ENCODE data around the gene OSBPL6. TPM values are rescaled to one million over a fixed set of nuclear protein-coding genes. Genes with fewer than 3 reads are reported as not detected.
"Not testable (repeated sequence)": the region's sequence is repeated elsewhere in the genome, so short reads cannot be mapped to it uniquely, and the experiment has no call there.

The OSBPL6 gene
- total RNA-seq, 1 experiment from 2014 or later, result 4.5 TPM

- DNase-seq (ENCODE audit: low read depth), result no peak
These were observed 155.7 kb downstream of the OSBPL6 start for GRCh38 chr2:178350051-178350450.

DNA sequence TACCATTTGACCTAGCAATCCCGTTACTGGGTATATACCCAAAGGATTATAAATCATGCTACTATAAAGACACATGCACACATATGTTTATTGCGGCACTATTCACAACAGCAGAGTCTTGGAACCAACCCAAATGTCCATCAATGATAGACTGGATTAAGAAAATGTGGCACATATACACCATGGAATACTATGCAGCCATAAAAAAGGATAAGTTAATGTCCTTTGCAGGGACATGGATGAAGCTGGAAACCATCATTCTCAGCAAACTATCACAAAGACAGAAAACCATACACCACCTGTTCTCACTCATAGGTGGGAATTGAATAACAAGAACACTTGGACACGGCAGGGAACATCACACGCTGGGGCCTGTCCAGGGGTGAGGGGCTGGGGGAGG lies 163.4 kb downstream of the OSBPL6 start:
- not testable (repeated sequence) for DNase-seq (ENCODE audit: low read depth)

GRCh38 chr2:178359192-178359912 lies 165.0 kb downstream of the OSBPL6 start:
- no peak for DNase-seq (ENCODE audit: low read depth)

DNA sequence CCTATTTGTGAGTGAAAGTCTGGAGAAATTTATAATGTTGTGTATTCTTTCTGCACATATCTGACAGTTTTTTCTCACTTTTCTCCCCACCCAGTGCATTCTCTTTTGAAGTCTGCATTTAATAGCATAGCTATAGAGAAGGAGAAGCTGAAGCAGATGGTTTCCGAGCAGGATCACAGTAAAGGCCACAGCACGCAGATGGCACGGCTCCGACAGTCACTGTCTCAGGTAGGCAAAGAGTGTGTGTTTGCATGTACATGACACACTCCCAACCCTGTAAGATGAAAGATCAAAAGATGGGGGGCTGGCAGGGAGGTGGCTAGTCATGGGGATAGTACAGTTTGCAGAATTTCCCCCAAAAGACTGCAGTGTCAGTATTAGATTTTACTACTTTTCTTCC lies 167.3 kb downstream of the OSBPL6 start:
- DNase-seq (ENCODE audit: low read depth), result no peak

DNA sequence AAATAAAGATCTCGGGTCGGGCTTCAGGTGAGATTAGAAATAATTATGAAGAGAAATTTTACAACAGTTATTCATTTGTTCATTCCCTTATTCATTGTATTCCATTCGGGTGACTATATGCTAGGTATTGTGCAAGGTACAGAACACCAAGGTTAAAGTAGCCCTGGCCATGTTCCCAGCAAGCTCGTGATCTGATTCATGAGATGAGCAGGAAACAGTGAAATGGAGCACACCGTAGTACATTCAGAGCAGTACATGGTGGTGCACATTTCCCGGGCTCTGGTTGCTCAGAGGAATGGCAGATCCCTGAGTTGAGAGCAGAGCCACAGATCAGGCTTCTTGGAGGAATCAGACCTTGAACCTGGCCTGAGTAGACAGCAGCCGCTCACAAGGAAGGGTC lies 168.9 kb downstream of the OSBPL6 start:
- DNase-seq (ENCODE audit: low read depth), result no peak

DNA sequence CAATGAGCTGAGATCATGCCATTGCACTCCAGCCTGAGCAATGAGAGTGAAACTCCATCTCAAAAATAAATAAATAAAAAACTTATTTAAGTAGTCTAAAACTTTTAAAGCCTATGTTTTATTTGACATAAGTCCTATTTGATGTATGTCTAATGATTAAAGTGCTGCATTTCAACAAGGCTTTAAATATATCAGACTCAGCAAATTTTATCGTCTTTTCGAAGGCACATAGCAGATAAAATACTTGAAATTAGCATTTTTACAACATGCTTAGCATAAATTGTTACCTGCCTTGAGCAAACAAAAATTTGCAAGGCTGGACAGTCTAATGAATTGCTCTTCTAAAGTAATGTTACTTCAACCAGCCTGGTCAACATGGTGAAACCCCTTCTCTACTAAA lies 170.8 kb downstream of the OSBPL6 start:
- DNase-seq (ENCODE audit: low read depth), result no peak

DNA sequence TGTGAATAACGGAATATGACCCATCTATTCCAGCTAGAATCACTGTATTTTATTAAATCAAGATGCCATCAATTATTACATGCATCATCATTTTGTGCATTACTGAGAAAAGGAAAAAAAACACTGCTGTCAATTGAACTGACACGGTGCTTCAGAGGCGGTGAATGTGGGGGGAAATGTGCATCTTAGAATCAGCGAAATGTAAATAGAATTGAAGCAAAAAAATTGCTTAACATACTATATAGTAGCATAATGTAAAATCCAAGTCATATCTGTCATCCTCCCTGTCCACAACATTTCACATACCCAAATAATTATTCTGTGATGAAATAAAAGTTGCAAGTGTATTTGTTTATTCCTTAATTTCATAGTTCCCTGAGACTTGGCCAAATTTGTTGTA lies 172.1 kb downstream of the OSBPL6 start:
- no peak for DNase-seq (ENCODE audit: low read depth)

DNA sequence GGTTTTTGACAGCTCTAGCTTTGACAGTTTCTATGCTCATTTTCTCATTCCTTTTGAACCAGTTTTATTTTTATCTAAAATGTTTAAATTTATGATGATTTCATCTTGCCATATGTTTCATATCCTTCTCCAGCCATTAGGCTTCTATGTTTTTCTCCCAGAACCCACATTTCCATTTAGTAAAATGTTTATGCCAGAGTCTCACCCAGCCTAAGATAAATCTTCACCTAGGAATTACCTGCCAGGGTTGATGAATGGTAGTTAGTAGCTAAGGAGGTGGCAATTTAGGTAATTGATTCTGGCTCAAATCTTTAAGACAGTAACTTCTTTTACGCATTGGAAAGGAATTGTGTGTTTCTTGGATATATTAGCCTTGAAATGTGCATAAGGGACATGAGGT lies 173.0 kb downstream of the OSBPL6 start:
- DNase-seq (ENCODE audit: low read depth), result no peak

GRCh38 chr2:178374865-178375264 lies 180.6 kb downstream of the OSBPL6 start:
- no peak for DNase-seq (ENCODE audit: low read depth)

GRCh38 chr2:178377046-178377445 lies 182.7 kb downstream of the OSBPL6 start:
- DNase-seq (ENCODE audit: low read depth), result no peak

GRCh38 chr2:178379162-178380004 lies 185.1 kb downstream of the OSBPL6 start:
- no peak for DNase-seq (ENCODE audit: low read depth)

DNA sequence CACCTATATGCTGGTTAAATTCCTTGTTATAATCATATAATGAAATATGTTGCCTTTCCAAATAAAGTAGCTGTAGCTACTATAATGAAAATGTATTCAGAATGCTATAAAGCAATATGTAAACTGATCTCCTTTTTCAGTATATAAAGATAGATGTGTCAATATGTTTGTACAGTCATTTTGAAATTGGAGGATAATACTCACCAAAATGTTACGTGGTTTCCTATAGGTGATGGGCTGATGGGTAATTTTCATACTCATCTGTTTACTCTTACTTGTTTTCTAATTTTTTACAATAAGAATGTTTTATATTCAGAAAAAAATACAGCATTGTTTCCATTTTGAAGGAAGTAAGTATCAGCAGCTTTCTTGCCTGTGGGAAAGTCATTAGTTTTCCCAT lies 186.5 kb downstream of the OSBPL6 start:
- DNase-seq (ENCODE audit: low read depth), result no peak

DNA sequence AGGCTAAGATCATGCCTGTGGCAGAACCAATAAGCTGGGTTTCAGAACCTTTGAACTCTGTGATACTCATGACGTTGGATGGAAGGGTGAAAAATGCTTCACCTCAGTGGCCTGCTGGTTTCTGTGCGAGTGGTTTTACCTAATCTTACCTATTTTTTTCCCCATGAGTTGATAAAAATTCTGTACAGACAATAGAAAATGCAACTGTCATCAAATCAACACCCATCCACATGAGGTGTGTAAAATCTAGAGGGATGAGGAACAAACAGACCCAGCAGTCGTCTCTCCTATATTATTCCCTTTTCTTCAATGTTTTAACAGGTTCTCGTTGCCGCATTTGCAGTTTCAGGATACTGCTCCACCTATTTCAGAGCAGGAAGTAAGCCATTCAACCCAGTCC lies 189.4 kb downstream of the OSBPL6 start:
- DNase-seq (ENCODE audit: low read depth), result no peak

- DNase-seq (ENCODE audit: low read depth), result no peak
These were observed 191.4 kb downstream of the OSBPL6 start for GRCh38 chr2:178385595-178386148.

DNA sequence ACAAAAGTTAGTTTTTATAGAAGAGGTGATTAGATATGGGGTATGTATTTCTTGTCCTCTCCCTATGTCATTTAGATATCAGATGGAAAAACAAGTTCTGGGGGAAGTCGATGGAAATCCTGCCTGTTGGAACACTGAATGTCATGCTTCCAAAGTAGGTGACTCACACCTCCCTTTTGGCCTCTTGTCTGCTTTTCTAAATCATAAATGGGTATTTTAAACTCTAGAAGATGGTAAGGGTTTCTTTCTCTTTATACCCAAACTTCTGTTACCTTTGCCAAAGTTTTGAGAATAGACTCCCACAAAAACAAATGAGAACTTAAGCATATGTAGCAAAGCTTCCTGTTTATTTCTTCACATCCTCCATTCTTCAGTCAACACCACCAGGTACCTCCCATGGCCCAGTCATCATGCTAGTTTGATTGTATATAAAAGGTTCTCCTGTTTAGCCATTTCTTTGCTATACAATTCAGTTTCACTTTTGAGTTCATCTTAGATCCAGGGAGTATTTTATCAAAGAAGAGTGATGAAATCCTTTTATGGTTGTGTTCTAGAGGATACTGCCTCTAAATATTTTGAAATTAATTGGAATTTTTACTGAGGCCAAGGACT lies 192.8 kb downstream of the OSBPL6 start:
- DNase-seq (ENCODE audit: low read depth), result no peak

- no peak for DNase-seq (ENCODE audit: low read depth)
These were observed 194.0 kb downstream of the OSBPL6 start for GRCh38 chr2:178388287-178388686.

DNA sequence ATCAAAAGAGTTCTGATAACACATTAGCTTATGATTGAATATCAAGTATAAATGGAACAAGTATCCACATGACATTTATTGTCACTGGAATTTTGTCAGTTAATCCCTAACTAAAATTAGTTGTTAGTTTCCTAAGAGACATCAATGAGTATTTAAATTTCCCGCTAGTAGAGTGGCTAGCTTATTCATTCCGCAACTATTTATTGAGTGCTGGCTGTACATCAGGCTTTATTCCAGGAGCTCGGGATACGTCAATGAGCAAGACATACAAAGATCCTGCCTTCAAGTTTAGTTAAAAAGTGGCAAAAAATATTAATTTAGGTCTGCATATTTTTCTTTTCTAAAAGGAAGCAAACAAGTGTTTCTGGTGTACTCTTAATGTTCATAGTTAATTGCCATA lies 197.4 kb downstream of the OSBPL6 start:
- DNase-seq (ENCODE audit: low read depth), result no peak

- DNase-seq (ENCODE audit: low read depth), result peak; percentile 9
These were observed 197.9 kb downstream of the OSBPL6 start for GRCh38 chr2:178392215-178392614.

DNA sequence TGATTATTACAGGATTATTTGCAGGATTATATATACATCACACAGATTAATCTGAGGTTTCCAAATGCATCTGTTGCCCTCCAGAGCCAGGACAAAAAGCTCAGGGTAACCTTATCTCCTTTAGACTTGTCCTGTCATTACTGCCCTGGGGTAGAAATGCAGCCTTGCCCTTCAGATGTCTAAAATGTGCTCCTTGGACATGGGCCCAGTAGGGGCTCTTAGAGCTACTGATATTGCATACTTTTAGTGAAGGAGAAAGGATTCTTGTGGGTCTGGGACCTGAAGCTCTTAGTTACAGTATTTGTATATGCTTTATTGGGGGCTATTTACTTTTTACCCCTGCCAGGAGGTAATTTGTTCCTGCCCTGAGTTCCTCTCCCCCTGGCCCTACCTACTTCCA lies 200.5 kb downstream of the OSBPL6 start:
- no peak for DNase-seq (ENCODE audit: low read depth)

GRCh38 chr2:178395295-178395694 lies 201.0 kb downstream of the OSBPL6 start:
- no peak for DNase-seq (ENCODE audit: low read depth)

DNA sequence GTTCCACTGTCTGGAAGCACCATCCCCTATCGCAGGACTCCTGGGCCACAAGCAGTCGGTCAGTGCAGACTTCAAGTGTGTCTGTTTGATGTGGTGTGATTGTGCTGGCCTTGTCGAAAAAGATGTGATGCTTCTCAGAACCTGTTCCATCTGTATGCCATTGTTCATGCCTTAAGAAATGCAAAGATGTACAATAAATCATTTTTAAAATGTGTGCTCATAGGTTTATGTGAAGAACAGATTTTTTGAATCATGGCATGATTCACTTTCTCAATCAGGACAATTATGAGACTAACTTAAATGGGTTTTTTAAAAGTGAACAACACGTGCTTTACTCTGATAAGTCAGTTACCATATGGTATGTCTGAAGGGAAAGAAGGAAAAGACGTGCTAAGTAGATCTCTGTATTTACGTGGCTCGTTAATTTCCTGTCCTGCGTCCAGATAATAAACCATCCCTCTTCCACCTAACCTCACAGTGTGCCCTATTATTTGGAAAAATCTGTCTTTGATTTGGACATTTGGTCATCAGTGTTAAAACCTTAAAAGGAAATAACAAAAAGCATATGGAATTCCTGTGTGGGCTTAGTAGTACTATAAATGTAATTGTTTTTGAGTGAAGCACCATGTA lies 201.7 kb downstream of the OSBPL6 start:
- no peak for DNase-seq (ENCODE audit: low read depth)

DNA sequence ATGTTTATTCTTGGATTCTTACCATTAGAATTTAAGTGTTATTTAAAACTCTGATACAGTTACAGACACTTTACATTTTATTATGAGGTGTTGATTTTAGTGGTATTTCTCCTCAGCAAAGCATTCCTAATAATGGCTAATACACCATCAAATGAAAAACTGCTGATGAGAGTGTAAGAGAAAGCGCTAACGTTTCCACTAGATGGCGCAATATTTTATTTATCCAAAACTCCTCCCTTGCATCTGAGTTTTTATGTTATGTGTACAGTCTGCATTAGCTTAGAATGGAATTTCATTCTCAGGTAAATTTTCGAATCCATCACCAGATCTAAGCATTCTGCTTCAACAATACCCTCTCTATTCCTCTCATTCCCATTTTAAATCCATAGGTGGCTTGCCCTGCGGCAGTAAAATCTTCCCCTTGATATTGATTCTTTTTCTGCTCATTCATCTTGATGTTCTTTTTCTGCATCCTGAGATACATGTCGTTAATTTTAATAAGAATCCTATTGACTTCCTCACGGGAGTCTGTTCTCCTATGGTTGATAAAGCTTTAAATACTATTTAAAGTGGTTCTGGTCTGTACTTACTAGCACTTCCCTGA lies 202.8 kb downstream of the OSBPL6 start:
- DNase-seq (ENCODE audit: low read depth), result peak; percentile 11
